Hepatic stellate cell (primary cell): ENCODE measurements around the gene NGEF.

ENCODE experiments used
- DNase-seq: peaks from one replicate; pipeline ENCODE4 v3.0.0; 2011; ENCODE audit warnings: low spot score

The NGEF gene

DNA sequence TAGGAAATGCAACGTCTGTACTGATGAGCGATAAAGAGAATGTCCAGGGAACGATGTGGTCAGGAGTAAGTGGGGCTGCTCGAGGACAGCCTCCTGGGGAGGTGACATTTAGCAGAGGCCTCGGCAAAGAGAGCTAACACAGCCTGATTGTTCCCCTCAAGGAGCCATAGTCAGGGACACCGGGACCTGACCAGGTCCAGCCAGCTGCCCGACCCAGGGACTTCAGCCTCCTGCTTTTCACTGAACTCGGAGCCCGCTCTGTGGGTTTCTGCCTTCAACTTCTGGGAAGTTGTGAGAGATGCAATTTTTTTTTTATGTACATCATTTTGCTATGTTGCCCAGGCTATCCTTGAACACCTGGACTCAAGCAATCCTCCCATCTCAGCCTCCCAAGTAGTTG lies 29.5 kb upstream of the NGEF start:
- DNase-seq = no peak

DNA sequence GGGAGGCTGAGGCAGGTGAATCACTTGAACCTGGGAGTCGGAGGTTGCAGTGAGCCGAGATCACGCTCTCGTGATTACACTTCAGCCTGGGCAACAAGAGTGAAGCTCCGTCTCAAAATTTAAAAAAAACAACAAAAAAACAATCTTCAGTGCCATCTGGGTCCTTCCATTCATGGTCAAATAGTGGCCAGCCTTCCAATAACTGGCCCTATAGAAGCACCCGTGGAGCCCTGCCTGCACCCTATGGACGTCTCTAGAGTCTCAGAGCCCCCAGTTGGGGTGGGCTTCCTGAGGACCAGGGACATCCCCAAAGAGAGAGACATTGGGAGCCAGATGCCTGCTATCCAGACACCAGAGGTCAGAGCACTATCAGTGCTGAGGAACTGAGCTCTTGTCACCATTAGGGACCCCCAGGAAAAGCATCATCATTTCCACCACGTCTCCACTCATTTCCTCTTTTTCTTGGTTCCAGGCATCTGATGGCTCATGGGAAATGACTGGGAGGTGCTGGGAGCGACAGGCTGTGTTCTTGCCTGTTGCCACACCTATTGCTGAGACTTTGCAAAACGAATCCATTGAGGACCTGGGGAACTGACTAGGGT lies 28.8 kb upstream of the NGEF start:
- no peak for DNase-seq

- DNase-seq = no peak
These were observed 27.5 kb upstream of the NGEF start for GRCh38 chr2:233040571-233040970.

GRCh38 chr2:233039846-233040530 lies 26.9 kb upstream of the NGEF start:
- no peak for DNase-seq

- DNase-seq = no peak
These were observed 26.3 kb upstream of the NGEF start for GRCh38 chr2:233039212-233039845.

- DNase-seq = no peak
These were observed 24.0 kb upstream of the NGEF start for GRCh38 chr2:233037078-233037477.

DNA sequence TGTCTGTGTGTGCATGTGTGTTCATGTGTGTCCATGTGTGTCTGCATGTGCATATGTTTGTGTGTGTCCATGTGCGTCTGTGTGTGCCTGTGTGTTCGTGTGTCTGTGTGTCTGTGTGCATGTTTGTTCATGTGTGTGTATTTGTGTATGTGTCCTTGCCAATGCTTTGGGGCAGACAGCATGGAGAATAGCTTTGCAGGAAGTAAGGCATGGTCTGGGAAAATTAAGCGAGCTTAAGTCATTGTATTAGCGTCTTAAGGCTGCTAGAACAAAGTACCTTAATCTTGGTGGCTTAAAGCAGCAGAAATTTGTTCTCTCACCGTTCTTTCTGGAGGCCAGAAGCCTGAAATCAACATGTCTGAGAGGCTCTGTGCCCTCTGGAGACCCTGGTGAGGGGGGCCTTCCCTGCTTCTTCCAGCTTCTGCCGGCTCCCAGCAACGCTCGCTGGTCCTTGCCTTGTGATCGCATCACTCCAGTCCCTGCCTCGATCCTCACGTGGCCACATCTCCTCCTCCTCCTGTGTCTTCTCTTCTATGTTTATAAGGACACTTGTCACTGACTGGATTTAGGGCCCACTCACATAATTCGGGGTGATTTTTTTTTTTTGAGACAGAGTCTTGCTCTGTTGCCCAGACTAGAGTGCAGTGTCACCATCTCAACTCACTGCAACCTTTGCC lies 23.2 kb upstream of the NGEF start:
- no peak for DNase-seq

- DNase-seq = no peak
These were observed 22.5 kb upstream of the NGEF start for GRCh38 chr2:233035426-233036161.

DNA sequence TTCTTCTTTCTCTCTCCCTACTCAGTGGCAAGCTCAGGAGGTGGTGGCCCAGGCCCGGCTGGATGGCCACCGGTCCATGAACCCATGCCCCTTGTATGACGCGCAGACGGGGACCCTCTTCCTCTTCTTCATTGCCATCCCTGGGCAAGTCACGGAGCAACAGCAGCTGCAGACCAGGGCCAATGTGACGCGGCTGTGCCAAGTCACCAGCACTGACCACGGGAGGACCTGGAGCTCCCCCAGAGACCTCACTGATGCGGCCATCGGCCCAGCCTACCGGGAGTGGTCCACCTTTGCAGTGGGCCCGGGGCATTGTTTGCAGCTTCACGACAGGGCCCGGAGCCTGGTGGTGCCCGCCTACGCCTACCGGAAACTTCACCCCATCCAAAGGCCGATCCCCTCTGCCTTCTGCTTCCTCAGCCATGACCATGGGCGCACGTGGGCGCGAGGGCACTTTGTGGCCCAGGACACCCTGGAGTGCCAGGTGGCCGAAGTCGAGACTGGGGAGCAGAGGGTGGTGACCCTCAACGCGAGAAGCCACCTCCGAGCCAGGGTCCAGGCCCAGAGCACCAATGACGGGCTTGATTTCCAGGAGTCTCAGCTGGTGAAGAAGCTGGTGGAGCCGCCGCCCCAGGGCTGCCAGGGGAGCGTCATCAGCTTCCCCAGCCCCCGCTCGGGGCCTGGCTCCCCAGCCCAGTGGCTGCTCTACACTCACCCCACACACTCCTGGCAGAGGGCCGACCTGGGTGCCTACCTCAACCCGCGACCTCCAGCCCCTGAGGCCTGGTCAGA lies 21.2 kb upstream of the NGEF start:
- DNase-seq = no peak

- DNase-seq = no peak
These were observed 20.6 kb upstream of the NGEF start for GRCh38 chr2:233033672-233034071.

DNA sequence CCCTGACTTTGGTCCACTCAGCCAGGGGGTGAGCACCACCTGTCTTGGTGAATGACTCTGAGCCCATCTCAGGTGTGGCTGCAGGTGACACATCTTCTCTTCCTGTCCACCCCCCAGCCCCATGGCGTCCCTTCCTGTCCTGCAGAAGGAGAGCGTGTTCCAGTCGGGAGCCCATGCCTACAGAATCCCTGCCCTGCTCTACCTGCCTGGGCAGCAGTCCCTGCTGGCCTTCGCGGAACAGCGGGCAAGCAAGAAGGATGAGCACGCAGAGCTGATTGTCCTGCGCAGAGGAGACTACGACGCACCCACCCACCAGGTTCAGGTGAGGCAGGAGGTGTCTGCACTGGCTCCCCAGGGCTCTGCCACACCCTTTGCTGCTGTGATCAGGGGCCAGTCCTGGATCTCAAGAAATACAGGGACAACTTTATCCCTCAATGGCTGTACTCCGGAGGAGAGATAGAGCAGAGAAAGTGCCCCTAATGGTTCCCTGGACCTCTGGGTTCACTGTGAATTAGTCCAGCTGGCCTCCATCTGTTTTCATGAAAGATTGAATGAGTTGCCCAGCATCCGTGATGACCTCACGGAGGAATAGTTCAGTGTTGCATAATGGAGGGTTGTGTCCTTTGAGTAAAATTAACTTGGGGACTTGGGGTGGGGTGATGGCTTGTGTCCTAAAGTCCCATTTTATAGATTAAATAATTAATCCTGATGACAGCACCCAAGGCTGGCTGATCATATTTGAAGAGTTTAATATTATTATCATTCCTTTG lies 19.7 kb upstream of the NGEF start, which contains the start of gene NEU2:
TSS of gene NEU2 (plus strand) at position 122 of the 770 bp plus-strand sequence. CDS start at position 122, 0 bp downstream.
- DNase-seq = no peak

DNA sequence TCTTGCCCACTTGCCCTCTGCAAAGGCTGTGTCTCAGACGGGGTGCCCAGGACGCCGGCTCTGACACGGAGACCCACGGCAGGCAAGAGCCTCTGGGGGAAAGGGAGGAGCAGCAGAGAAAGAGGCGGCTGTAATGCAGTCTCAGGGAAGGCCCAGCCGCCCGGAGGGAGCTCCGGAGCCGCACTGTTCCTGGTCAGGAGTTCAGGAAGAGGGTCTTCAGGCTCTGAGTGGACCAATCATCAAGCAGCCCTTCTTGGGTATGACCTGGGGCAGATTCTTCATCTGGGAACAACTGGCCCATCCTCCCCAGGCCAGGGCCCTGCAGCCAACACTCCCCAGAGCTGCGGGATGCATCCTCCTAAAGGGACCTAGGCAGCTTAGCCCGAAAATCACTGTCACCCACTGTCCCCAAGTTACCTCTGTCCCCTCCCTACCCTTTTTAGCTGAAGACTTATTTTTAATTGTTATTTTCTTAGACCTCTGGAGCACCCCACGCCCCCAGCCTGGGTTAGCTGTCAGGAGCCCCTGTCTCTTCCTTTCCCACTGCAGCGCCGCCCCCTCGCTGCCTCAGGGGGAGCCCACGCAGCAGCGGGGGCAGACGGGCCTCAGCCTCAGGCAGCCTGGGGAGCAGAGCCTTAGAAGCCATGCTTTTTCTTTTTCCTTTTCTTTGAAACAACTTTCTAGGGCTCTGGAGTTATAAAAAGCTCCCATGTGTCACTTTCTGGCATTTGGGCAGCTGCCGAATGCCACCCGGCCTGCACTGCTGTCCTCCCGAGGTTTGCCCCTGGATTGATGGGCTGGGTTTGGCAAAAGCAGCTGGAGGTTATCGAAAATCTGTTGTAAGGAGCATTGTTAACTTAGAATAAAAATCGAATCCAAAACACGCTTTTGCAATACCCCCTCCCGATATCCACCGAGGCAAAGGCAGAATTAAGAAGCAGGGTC lies 18.8 kb upstream of the NGEF start:
- DNase-seq = no peak

DNA sequence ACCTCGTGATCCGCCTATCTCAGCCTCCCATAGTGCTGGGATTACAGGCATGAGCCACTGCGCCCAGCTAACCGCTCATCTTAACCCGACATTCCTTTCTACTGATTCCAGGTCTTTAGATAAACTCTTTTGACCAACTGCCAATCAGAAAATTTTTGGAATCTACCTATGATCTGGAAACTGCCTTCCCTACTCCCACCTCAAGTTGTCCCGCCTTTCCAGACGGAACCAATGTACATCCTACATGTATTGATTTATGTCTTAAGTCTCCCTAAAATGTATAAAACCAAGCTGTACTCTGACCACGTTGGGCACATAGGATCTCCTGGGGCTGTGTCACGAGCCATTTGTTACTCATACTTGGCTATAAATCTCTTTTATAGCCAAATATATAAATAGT lies 16.3 kb upstream of the NGEF start:
- DNase-seq = no peak

DNA sequence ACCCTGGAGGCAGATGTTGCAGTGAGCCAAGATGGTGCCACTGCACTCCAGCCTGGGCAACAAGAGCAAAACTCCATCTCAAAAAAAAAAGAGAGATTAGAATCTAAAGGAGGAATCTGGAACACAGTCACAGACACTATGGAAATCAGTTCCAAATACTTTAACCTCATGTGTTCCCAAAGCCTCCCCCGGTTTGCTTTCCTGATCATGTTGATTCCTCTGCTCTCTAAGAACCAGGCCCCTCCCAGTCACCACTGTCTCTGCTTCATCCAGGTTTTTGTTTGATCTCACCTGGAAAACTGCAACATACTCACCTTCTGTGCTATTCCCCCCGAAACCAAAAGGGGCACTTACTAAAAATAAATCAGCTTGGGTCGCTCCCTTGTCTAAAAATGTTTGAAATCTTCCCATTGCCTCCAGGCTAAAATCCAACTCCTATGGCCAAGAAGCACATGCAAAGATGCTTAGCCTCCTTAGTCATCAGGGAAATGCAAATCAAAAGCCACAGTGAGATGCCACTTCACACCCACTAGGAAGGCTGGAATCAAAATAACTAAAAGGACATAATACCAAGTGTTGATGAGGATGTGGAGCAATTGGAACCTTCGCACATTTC lies 13.2 kb upstream of the NGEF start:
- no peak for DNase-seq

- no peak for DNase-seq
These were observed 12.7 kb upstream of the NGEF start for GRCh38 chr2:233025706-233026105.

DNA sequence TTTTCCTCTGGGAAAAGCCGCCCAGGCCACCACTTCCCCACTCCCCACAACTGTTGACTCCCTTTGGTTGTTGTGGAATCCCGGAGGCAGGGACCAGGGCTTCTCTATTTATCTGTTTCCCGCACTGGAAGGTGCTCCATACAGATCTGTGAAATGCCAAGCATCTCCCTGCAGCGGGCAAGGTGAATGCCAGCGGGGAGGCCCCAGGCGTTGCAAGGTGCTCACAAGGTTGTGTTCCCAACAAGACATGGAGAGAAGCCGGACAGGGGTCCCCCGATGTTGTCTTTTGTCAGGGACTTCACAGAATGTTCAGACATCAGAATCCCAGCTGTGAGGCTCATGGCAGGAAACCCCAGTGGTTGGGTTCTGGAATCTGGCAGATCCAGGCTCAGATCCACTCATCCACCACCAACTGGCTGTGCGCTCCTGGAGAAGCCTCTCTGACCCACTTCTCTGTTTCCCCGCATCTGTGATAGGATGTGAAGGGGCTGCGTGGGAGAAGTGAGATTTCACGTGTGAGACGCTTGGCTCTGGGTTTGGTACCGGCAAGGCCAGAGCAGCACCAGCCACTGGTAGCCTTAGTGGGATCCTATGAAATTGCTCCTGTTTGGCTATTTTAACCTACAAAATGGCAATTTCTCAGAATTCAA lies 10.8 kb upstream of the NGEF start:
- no peak for DNase-seq

GRCh38 chr2:233023007-233023760 lies 10.1 kb upstream of the NGEF start:
- DNase-seq = no peak

GRCh38 chr2:233022561-233022960 lies 9.5 kb upstream of the NGEF start:
- no peak for DNase-seq
